Measurements from ENCODE around the gene ADIPOQ. TPM values are rescaled to one million over a fixed set of nuclear protein-coding genes. Genes with fewer than 3 reads are reported as not detected.

The ADIPOQ gene
- total and polyA plus RNA-seq, 2 donors (not counting 1 experiment from before 2014, with no cell fraction given), result not detected

GRCh38 chr3:186814100-186814499 lies 28.4 kb upstream of the ADIPOQ start:
- ChIA-PET CTCF (interaction anchor here (0.7 kb wide), 1 partner anchor 38 kb away, joined by 7 read pairs; no protein-coding TSS in a partner anchor), POLR2A (interaction anchor here (0.7 kb wide), 1 partner anchor 236 kb away, joined by 3 read pairs; no protein-coding TSS in a partner anchor)
- Histone ChIP-seq H3K9me3 (ENCODE audit: control extremely low read depth in 1 of 3, control insufficient read depth in 2 of 3, insufficient read depth in 1 of 3, low read length in 2 of 3) (no peaks in the 10 kb centered on the region), H3K9ac (ENCODE audit: low read length) (no peak overlapping the region), H3K4me2 (replicated peaks; ENCODE audit: low read depth, low read length, poor library complexity, severe bottlenecking) (no peak overlapping the region), H3K4me1 (ENCODE audit: control insufficient read depth in 2 of 2, insufficient read depth in 2 of 2, low read length in 2 of 2) (no peaks in the 10 kb centered on the region), H2AFZ (ENCODE audit: insufficient read depth, low read depth, low read length, poor library complexity, severe bottlenecking) (no peak overlapping the region), H3K36me3 (replicated peaks in 1 of 2; ENCODE audit: control extremely low read depth in 1 of 2, control insufficient read depth in 1 of 2, extremely low read depth in 1 of 2, insufficient read depth in 2 of 2, low read length in 1 of 2) (no peaks in the 10 kb centered on the region), H4K20me1 (ENCODE audit: control insufficient read depth, insufficient read depth, low read length, poor library complexity, severe bottlenecking) (no peaks in the 10 kb centered on the region), H3K27ac (ENCODE audit: low read length in 2 of 2) (no peak overlapping the region), H3K27me3 (replicated peaks in 1 of 4; ENCODE audit: control extremely low read depth in 1 of 4, control insufficient read depth in 3 of 4, insufficient read depth in 4 of 4, low read length in 3 of 4) (no peaks in the 10 kb centered on the region), H3K4me3 (ENCODE audit: control extremely low read depth in 1 of 5, extremely low read depth in 1 of 5, insufficient read depth in 1 of 5, low read depth in 2 of 5, low read length in 4 of 5) (no peak overlapping the region), H3K79me2 (ENCODE audit: control insufficient read depth, insufficient read depth, low read length) (no peaks in the 10 kb centered on the region)
- Mint-ChIP-seq H3K4me3 (no peak overlapping the region), H3K27me3 (peaks cover 6% of the 10 kb centered on the region), H3K27ac (no peak overlapping the region), H3K9me3 (ENCODE audit: insufficient read depth) (no peaks in the 10 kb centered on the region), H3K4me1 (no peaks in the 10 kb centered on the region)
- ATAC-seq (ENCODE audit: low read depth), result no peak
- intact Hi-C loops (cut with micrococcal nuclease), result no loop called here
- no peak for DNase-seq
- 100% methylated on average over 1 of the region's 4 CpGs for WGBS (ENCODE audit: insufficient coverage)
- TF ChIP-seq CTCF (IDR thresholded peaks at IDR 0.05) (no peak), EZH2 (IDR thresholded peaks at IDR 0.05; ENCODE audit: borderline replicate concordance, insufficient read depth, low read depth, low read length, poor library complexity, severe bottlenecking) (no peak)

GRCh38 chr3:186815435-186815834 lies 27.1 kb upstream of the ADIPOQ start:
- 100% methylated on average over 1 of the region's 1 CpG for WGBS (ENCODE audit: insufficient coverage)
- Mint-ChIP-seq H3K27ac (no peak overlapping the region), H3K9me3 (ENCODE audit: insufficient read depth) (no peaks in the 10 kb centered on the region)

More at GRCh38 chr3:186815435-186815834, 27.1 kb upstream of the ADIPOQ start:
- no peaks in the 10 kb centered on the region for H3K4me1 Mint-ChIP-seq
- TF ChIP-seq CTCF (IDR thresholded peaks at IDR 0.05), result no peak
- TF ChIP-seq EZH2 (IDR thresholded peaks at IDR 0.05; ENCODE audit: borderline replicate concordance, insufficient read depth, low read depth, low read length, poor library complexity, severe bottlenecking), result no peak
- no peak overlapping the region for H3K27ac ChIP-seq (ENCODE audit: low read length in 2 of 2)
- H3K36me3 ChIP-seq (replicated peaks in 1 of 2; ENCODE audit: control extremely low read depth in 1 of 2, control insufficient read depth in 1 of 2, extremely low read depth in 1 of 2, insufficient read depth in 2 of 2, low read length in 1 of 2), result no peaks in the 10 kb centered on the region
- H3K4me1 ChIP-seq (ENCODE audit: control insufficient read depth in 2 of 2, insufficient read depth in 2 of 2, low read length in 2 of 2), result no peaks in the 10 kb centered on the region
- ATAC-seq (ENCODE audit: low read depth), result no peak
- ChIA-PET CTCF (interaction anchor here (0.6 to 1.3 kb wide), 2 partner anchors 92 to 199 kb away, joined by 3 to 5 read pairs; no protein-coding TSS in a partner anchor), POLR2A (no interaction called here)
- intact Hi-C loops (cut with micrococcal nuclease), result no loop called here
- no peak overlapping the region for H3K4me3 ChIP-seq (ENCODE audit: control extremely low read depth in 1 of 5, extremely low read depth in 1 of 5, insufficient read depth in 1 of 5, low read depth in 2 of 5, low read length in 4 of 5)
- no peak overlapping the region for H2AFZ ChIP-seq (ENCODE audit: insufficient read depth, low read depth, low read length, poor library complexity, severe bottlenecking)
- no peaks in the 10 kb centered on the region for H3K9me3 ChIP-seq (ENCODE audit: control extremely low read depth in 1 of 3, control insufficient read depth in 2 of 3, insufficient read depth in 1 of 3, low read length in 2 of 3)
- DNase-seq, result no peak
- H3K4me3 Mint-ChIP-seq, result no peak overlapping the region
- H3K4me2 ChIP-seq (replicated peaks; ENCODE audit: low read depth, low read length, poor library complexity, severe bottlenecking), result no peak overlapping the region
- H3K9ac ChIP-seq (ENCODE audit: low read length), result no peak overlapping the region
- no peaks in the 10 kb centered on the region for H3K79me2 ChIP-seq (ENCODE audit: control insufficient read depth, insufficient read depth, low read length)
- H3K27me3 Mint-ChIP-seq, result peaks cover 6% of the 10 kb centered on the region
- no peaks in the 10 kb centered on the region for H3K27me3 ChIP-seq (replicated peaks in 1 of 4; ENCODE audit: control extremely low read depth in 1 of 4, control insufficient read depth in 3 of 4, insufficient read depth in 4 of 4, low read length in 3 of 4)
- H4K20me1 ChIP-seq (ENCODE audit: control insufficient read depth, insufficient read depth, low read length, poor library complexity, severe bottlenecking), result no peaks in the 10 kb centered on the region

Data from B cell (primary cell).